Suppressor macrophage (primary cell): Measurements from ENCODE around the gene PIEZO2.
"Not testable (repeated sequence)": the region's sequence is repeated elsewhere in the genome, so short reads cannot be mapped to it uniquely, and the experiment has no call there.

Experiments
- DNase-seq, 4 experiments: peaks; one replicate each; pipeline ENCODE4 v3.0.0-alpha.2; 2020 to 2022

Gene PIEZO2

GRCh38 chr18:10890022-10890421 lies 259.3 kb downstream of the PIEZO2 start:
- no peak for DNase-seq

DNA sequence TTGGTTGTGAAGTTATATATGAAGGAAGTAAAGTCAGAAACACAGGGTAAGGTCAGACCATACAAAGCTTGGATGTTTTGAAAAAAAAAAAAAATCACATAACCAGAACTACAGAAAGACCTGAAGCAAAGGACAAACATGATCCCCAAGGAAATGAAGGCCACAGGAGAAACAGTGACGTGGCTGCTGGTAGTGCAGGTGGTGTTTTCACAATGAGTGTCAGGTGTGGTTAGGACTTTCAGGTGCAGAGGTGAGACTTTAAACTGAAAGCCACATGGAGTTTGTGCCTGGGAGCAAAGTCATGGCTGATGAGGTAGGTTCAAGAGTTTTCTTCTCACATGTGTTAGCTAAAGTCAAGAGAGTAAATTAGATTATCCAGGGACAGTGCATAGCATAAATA lies 270.7 kb downstream of the PIEZO2 start:
- no peak for DNase-seq

- DNase-seq: no peak
Measured at GRCh38 chr18:10877987-10878386, 271.4 kb downstream of the PIEZO2 start.

GRCh38 chr18:10875811-10876210 lies 273.6 kb downstream of the PIEZO2 start:
- DNase-seq: no peak

DNA sequence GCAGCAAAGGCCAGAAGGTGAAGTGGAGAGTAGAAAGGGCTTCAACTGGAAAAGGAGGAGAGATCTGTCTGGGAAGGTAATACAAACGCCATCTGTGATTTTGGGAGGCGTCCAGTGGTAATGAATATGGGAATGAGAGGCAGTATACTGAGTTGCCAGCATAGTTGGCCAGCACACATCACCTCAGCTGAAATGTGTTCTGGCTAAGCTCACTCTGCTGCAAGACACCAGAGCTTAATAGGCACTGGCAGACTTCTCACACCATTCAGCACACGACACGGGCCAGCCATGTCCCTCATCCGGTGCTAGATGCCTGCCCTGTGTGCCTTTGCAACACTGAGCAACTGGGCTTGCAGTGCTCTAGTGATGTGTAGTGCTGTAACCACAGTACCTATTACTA lies 277.1 kb downstream of the PIEZO2 start:
- DNase-seq: no peak

DNA sequence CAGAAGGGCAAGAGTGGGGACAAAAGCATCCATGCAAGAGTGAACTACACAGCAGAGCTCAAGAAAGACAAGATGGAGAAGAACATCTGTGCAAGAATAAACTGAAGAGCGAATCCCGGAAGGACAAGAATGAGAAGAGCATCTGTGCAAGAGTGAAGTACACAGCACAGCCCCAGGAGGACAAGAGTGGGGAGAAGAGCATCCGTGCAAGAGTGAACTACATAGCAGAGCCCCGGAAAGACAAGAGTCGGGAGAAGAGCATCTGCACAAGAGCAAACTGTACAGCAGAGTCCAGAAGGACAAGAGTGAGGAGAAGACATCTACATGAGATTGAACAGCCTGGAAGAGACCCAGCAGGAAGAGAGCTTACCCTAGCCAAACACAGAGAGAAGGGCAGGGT lies 284.6 kb downstream of the PIEZO2 start:
- DNase-seq: no peak

DNA sequence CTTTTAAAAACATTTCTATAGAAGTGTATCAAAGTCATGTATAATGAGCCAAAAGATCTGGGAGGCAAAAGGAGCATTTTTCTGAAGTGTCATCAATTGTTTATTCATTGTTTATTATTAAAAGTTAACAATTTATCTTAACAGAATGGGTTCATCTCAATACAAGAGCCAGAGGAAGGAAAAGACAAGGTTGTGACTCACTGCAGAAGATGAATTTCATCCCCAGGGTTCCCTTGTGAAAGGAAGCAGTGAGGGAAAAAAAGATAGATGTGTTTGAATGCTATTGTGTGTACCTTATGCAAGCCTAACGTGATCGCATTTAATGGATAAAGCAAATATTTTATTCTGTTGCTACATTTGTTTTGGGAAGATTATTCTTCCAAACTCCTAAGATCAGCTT lies 286.3 kb downstream of the PIEZO2 start:
- no peak for DNase-seq

DNA sequence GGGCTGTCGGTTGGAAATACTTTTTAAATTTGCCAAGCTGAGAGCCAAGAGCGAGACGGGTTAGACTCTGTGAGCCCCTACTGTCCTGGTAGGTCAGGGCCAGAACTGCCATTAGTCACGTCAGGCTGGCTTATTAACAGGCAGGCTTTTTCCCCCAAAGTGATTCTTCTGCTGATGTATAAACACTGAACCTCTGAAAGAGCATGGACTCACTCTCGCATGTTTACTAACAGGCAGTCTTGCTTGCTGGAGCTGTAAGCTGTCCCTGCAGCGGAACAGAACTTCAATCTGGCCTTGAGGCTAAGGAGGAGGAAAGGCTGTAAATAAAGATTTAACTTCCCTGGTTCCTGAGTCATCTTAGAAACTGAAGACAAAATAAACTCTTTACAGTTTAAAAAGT lies 288.4 kb downstream of the PIEZO2 start:
- no peak for DNase-seq

GRCh38 chr18:10860382-10860781 lies 289.0 kb downstream of the PIEZO2 start:
- no peak for DNase-seq

GRCh38 chr18:10858477-10858876 lies 290.9 kb downstream of the PIEZO2 start:
- no peak for DNase-seq

DNA sequence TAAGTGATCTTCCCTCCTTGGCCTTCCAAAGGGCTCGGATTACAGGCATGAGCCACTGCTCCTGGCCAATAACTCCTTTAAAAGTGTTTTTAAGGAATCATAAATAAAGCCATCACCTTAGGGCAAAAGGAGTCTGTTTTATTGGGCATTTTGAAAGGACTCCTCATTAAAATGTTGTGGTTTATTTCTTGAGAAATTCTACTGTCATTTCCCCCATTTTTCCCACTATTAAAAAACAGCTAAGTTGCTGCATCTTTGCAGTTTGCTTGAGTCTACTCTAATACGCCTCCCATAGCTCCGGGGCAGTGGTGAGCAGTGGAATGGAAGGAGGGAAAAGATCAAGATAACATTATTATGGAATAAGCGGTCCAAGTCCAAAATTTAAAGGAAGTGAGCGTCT lies 293.2 kb downstream of the PIEZO2 start:
- DNase-seq: no peak

DNA sequence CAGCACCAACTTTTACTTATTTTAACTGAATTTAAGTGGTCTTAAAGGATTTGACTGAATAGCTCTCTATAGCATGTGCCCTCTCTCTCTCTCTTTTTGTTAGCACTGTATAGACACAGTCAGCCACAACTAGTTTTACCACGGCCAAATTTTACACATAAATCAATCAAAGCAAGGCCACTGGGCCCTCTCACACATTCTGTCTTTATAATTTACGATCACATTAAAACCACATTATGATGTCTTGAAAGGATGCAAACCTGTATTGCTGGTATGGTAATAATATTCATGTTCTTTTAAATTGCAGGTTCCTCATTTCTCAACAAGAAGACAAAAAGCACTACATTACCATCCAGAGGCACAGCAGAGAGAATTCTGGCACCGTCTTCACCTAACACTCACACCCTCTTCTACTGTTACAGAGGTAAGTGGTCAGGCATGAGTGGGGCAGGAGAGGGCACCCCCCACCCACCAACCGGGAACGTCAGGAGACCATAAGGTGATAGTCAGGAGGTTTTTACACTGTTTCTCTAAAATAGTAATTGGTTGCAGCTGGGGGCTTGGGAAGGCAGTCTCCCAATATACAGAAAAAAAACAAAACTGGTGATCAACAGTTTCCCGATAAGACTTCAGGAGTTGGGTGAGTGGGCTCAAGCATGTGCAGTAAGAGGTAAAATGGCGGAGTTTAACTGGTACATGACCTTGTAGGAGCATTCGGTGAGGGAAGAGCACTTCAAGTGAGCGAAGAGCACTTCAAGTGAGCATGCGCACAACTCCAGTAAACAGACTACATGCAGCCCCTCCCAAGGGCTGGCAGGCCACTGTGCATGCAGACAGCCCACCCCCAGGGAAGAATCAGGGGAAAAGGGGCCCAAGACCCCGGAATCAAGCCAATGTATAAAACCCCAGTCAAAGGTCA lies 296.7 kb downstream of the PIEZO2 start:
- no peak for DNase-seq

DNA sequence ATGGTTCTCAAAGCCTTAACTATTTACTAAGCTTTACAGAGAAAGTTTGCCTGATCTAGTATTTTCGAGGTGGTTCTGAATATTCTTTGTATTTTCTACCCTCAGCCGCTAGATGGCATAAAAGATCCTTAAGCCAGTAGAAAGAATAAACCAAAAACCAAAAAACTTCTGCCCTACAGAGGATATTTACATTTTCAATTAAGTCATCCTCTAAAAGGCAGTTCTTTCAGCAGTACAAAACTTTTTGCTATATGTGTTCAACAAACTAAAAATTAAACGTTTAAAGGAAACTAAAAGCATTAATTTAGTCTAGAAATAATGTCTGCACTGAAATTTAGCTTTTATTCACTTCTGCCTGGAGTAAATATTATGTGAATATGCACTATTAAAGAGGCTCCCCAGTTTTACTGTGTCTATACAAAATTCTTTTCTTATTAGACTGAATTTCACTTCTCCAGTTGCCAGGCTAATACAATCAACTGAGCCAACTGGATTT lies 297.5 kb downstream of the PIEZO2 start:
- peak; percentile 10 to 82 (median 58) for DNase-seq

- DNase-seq: peak in 1 of 4 experiments; percentile 1
Measured at GRCh38 chr18:10850840-10851239, 298.5 kb downstream of the PIEZO2 start.

- no peak for DNase-seq
Measured at GRCh38 chr18:10850216-10850615, 299.2 kb downstream of the PIEZO2 start.

- DNase-seq: no peak
Measured at GRCh38 chr18:10847907-10848306, 301.5 kb downstream of the PIEZO2 start.

GRCh38 chr18:10847408-10847790 lies 302.0 kb downstream of the PIEZO2 start:
- no peak for DNase-seq

DNA sequence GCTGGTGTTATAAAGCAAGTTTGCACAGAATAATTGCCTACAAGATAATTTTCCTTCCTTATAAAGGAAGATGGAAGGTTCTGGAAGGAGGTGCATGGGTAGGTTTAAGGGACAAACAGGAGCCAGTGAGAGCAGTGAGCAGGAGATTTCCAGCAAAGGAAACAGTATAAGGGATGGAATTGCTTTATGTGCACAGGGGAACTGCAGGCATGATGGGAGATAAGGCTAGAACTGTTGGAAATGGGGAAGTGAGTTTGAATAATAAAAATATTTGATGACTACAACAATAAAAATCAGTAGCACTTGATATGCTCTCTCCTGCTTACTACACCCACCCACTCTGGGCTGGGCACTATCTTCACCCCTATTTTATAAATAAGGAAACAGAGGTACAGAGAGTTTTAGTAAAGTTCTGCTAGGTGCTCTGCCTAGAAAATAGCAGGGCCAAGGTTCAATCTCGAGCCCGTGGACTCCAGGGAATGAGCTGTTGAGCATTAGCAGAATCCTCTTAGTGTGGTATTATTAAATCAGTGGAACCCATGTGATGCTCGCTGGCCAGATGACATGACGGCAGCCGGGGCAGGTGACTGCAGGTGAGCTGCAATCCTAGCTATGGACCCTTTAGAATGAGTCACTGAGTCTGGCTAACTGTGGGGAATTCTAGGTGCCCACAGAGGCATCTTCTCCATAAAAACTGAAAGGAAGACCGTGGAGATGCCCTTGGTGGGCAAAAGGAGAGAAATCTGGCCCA lies 302.5 kb downstream of the PIEZO2 start:
- peak in 1 of 4 experiments; percentile 4 for DNase-seq

DNA sequence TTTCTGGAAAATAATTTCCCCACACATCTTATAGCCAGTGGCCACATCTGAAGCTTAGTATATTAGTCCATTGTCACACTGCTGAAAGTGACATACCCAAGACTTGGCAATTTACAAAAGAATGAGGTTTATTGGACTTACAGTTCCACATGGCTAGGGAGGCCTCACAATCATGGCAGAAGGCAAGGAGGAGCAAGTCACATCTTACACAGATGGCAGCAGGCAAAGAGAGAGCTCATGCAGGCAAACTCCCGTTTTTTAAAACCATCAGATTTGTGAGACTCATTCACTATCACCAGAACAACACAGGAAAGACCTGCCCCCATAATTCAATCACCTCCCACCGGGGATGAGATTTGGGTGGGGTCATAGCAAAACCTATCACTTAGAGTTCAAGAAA lies 303.3 kb downstream of the PIEZO2 start:
- DNase-seq: not testable (repeated sequence)

DNA sequence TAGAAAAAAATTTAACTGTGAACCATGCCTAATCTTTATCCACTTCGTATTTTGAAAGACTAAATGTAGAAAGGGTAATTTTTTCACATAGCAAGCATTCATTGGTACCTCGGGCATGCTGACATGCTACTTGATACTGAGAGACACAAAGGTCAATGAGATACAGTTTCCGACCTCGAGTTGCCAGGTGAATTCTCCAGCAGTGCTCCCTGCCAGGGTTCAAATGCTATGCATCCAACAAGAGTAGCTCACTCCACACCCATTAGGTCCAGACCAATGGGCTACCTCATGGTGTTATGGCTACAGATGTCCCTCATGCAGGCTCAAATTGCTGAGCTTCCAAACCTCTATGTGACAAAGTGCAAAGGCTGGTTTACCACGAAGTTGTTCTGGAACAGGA lies 305.8 kb downstream of the PIEZO2 start:
- DNase-seq: no peak

- no peak for DNase-seq
Measured at GRCh38 chr18:10842861-10843260, 306.5 kb downstream of the PIEZO2 start.

GRCh38 chr18:10842371-10842770 lies 307.0 kb downstream of the PIEZO2 start:
- DNase-seq: no peak

DNA sequence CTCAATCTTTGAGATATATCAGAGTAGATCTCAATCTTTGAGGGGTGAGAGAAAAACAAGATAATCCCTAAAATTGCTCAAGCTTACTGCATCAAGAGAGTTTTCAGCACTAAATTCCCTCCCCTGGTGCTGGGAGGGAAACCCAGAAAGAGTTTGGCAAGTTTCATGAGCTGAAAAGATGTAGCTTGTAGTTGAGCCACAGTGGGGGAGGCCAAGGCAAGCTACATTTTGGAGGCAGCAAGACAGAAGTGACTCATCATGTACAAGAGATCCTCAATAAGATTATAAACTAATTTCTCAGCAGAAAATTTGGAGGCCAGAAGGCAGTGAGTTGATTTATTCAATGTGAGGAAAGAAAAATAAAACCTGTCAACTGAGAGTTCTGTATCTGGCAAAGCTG lies 308.2 kb downstream of the PIEZO2 start:
- no peak for DNase-seq

- DNase-seq: no peak
Measured at GRCh38 chr18:10840743-10841142, 308.6 kb downstream of the PIEZO2 start.
